SK-N-SH (cell line): ENCODE data around the gene WDR7. TPM values are rescaled to one million over a fixed set of nuclear protein-coding genes. Genes with fewer than 3 reads are reported as not detected.

Source experiments
- CTCF ChIA-PET: fragments of 300-600, 350-600 bp; formaldehyde crosslinking; extraction: SDS; loops from one replicate; lab custom pipeline; 2021; lab: Yijun Ruan, JAX
- POLR2A ChIA-PET: fragments of 350-600 bp; sonication (Branson Sonifier 250); formaldehyde crosslinking; extraction: SDS; loops from one replicate; lab custom pipeline; 2020; ENCODE audit warnings: antibody characterized with exemption, inconsistent platforms; lab: Yijun Ruan, JAX
- DNase-seq: peaks from one replicate; pipeline ENCODE4 v3.0.0; 2012
- H2AFZ ChIP-seq: fragments of 200-600 bp; sonication (generic); 2 replicates; pipeline ENCODE4 v1.8.1; 2016; ENCODE audit warnings: antibody characterized with exemption, mild to moderate bottlenecking, low read depth
- H3F3A ChIP-seq: fragments of 200-600 bp; sonication (generic); replicated peaks from 2 replicates; pipeline ENCODE3; 2016; ENCODE audit warnings: antibody characterized with exemption, mild to moderate bottlenecking; ENCODE audit not compliant: insufficient read depth
- H3K27ac ChIP-seq, 2 experiments: fragments of 200-500 bp in 1 of 2; fragments of 200-600 bp in 1 of 2; sonication (Bioruptor generic) in 1 of 2; sonication (generic), shearing (Covaris generic) in 1 of 2; 2 replicates each; pipeline versions ENCODE4 v1.5.1 to v1.6.1; 2014 to 2016; ENCODE audit warnings: low read depth in 2 of 2, inconsistent platforms in 1 of 2, low read length in 1 of 2, mild to moderate bottlenecking in 1 of 2, mixed read lengths in 1 of 2
- H3K27me3 ChIP-seq: fragments of 200-600 bp; sonication (generic), shearing (Covaris generic); 2 replicates; pipeline ENCODE4 v1.6.1; 2016; ENCODE audit warnings: mixed run types; ENCODE audit not compliant: insufficient read depth
- H3K36me3 ChIP-seq, 2 experiments: fragments of 200-500 bp in 1 of 2; fragments of 200-600 bp in 1 of 2; sonication (Bioruptor generic) in 1 of 2; sonication (generic) in 1 of 2; replicated peaks in 1 of 2; 2 replicates each; pipeline versions ENCODE3 to v1.5.1; 2014 to 2016; ENCODE audit warnings: low read length in 1 of 2, mild to moderate bottlenecking in 1 of 2; ENCODE audit not compliant: insufficient read depth in 2 of 2, control insufficient read depth in 1 of 2
- H3K4me1 ChIP-seq, 2 experiments: fragments of 200-500 bp in 1 of 2; fragments of 200-600 bp in 1 of 2; sonication (Bioruptor generic) in 1 of 2; sonication (generic), shearing (Covaris generic) in 1 of 2; 2 replicates each; pipeline versions ENCODE4 v1.5.1 to v1.6.1; 2014 to 2016; ENCODE audit warnings: low read depth in 1 of 2, low read length in 1 of 2, mixed run types in 1 of 2; ENCODE audit not compliant: insufficient read depth in 2 of 2, control insufficient read depth in 1 of 2
- H3K4me2 ChIP-seq: fragments of 200-600 bp; sonication (generic), shearing (Covaris generic); 2 replicates; pipeline ENCODE4 v1.6.1; 2017; ENCODE audit warnings: mixed run types
- H3K4me3 ChIP-seq, 2 experiments: fragments of 200-500 bp in 1 of 2; fragments of 200-600 bp in 1 of 2; sonication (Bioruptor generic) in 1 of 2; sonication (generic), shearing (Covaris generic) in 1 of 2; 2 replicates each; pipeline versions ENCODE4 v1.5.1 to v1.8.1; 2014 to 2016; ENCODE audit warnings: low read depth in 2 of 2, inconsistent platforms in 1 of 2, low read length in 1 of 2, mild to moderate bottlenecking in 1 of 2, mixed read lengths in 1 of 2, moderate library complexity in 1 of 2
- H3K79me2 ChIP-seq: fragments of 200-600 bp; sonication (generic); 2 replicates; pipeline ENCODE4 v1.8.1; 2017; ENCODE audit warnings: mild to moderate bottlenecking; ENCODE audit not compliant: insufficient read depth
- H3K9ac ChIP-seq: fragments of 200-600 bp; sonication (generic); 2 replicates; pipeline ENCODE4 v1.6.1; 2017; ENCODE audit warnings: mixed run types
- H3K9me2 ChIP-seq: fragments of 200-600 bp; sonication (generic); 2 replicates; pipeline ENCODE4 v1.6.1; 2017; ENCODE audit warnings: mixed run types
- H3K9me3 ChIP-seq: fragments of 200-600 bp; sonication (generic); 2 replicates; pipeline ENCODE4 v1.6.1; 2017; ENCODE audit warnings: mixed run types, mild to moderate bottlenecking, moderate library complexity
- H4K20me1 ChIP-seq: fragments of 200-600 bp; sonication (generic); 2 replicates; pipeline ENCODE4 v1.6.1; 2017; ENCODE audit warnings: mild to moderate bottlenecking, mixed run types; ENCODE audit not compliant: insufficient read depth
- EP300 ChIP-seq, 2 experiments: IDR thresholded peaks; 2 replicates each; pipeline versions ENCODE4 v1.4.0 to v1.6.1; 2012; ENCODE audit warnings: borderline replicate concordance in 1 of 2, low read depth in 1 of 2, low read length in 1 of 2
- EZH2phosphoT487 ChIP-seq: fragments of 200-600 bp; sonication (generic); IDR thresholded peaks from 2 replicates; pipeline ENCODE4 v1.6.1; 2017; ENCODE audit warnings: low read depth, mixed run types, mild to moderate bottlenecking, antibody characterized with exemption, moderate library complexity, borderline replicate concordance
- FOSL2 ChIP-seq: IDR thresholded peaks from 2 replicates; pipeline ENCODE4 v1.4.0; 2012; ENCODE audit warnings: low read depth, mild to moderate bottlenecking, moderate library complexity, borderline replicate concordance
- FOXJ3 ChIP-seq: sonication (generic); formaldehyde crosslinking; IDR thresholded peaks from 2 replicates; pipeline ENCODE4 v1.5.1; 2020; ENCODE audit warnings: mild to moderate bottlenecking, missing genetic modification reagents
- IRF3 ChIP-seq: fragments of 150-350 bp; IDR thresholded peaks from 2 replicates; pipeline ENCODE4 v1.6.1; 2016; ENCODE audit warnings: mild to moderate bottlenecking, low read depth, low read length
- MXI1 ChIP-seq: IDR thresholded peaks from 2 replicates; pipeline ENCODE4 v1.6.1; 2012; ENCODE audit warnings: mild to moderate bottlenecking, low read depth, low read length, improper control_type of control experiment
- PBX3 ChIP-seq: IDR thresholded peaks from 2 replicates; pipeline ENCODE4; 2012
- POLR2AphosphoS5 ChIP-seq: IDR thresholded peaks from 2 replicates; pipeline ENCODE4 v1.6.1; 2012; ENCODE audit warnings: low read depth, low read length
- RAD21 ChIP-seq: IDR thresholded peaks from 2 replicates; pipeline ENCODE4 v1.6.1; 2012; ENCODE audit warnings: mild to moderate bottlenecking, low read length
- RCOR1 ChIP-seq: fragments of 150-350 bp; IDR thresholded peaks from 2 replicates; pipeline ENCODE4 v1.6.1; 2017; ENCODE audit warnings: antibody characterized with exemption, low read length
- REST ChIP-seq: IDR thresholded peaks from 2 replicates; pipeline ENCODE4 v1.6.1; 2012; ENCODE audit warnings: mild to moderate bottlenecking, low read depth, low read length, moderate library complexity
- TAF1 ChIP-seq: IDR thresholded peaks from 2 replicates; pipeline ENCODE4 v1.6.1; 2012; ENCODE audit warnings: low read depth, mild to moderate bottlenecking, low read length, moderate library complexity, borderline replicate concordance
- TEAD4 ChIP-seq: IDR thresholded peaks from 2 replicates; pipeline ENCODE4 v1.4.0; 2012; ENCODE audit warnings: mild to moderate bottlenecking, borderline replicate concordance; ENCODE audit not compliant: insufficient read depth
- USF2 ChIP-seq: fragments of 150-350 bp; IDR thresholded peaks from 2 replicates; pipeline ENCODE4 v1.6.1; 2017; ENCODE audit warnings: antibody characterized with exemption, low read length, low read depth, borderline replicate concordance
- ZBTB33 ChIP-seq: IDR thresholded peaks from 2 replicates; pipeline ENCODE4 v1.4.0; 2012; ENCODE audit warnings: low read depth, borderline replicate concordance
- WGBS: methylation state at CpG from one replicate; pipeline ENCODE4 v1.1.6; 2017; ENCODE audit warnings: low lambda C conversion rate; 5-methylcytosine and 5-hydroxymethylcytosine counted together
- polyA plus RNA-seq, 3 experiments: library from polyadenylated mRNA; depleted of rRNA; stranded (reverse); fragments of >200 nt; gene quantifications; 2 replicates each; pipeline ENCODE4 v1.2.3, GENCODE V29; 2012

Gene WDR7
- polyA plus RNA-seq, 1 of the 3 experiments (the other 2 are of a cell fraction): 4.1 TPM

GRCh38 chr18:56878711-56879110 is 227.6 kb downstream of the WDR7 start:
- no peak for DNase-seq
- Histone ChIP-seq H3K27me3 (no peaks in the 10 kb centered on the region), H3K9me3 (no peaks in the 10 kb centered on the region), H2AFZ (no peak overlapping the region), H3K36me3 (no peaks in the 10 kb centered on the region), H3K4me3 (no peak overlapping the region), H3K4me2 (no peak overlapping the region), H3K79me2 (no peaks in the 10 kb centered on the region), H3K27ac (no peak overlapping the region), H4K20me1 (no peaks in the 10 kb centered on the region), H3K4me1 (peaks cover 0 to 1% of the 10 kb centered on the region in 2 experiments; a peak in 1 of 4 replicates), H3F3A (no peaks in the 10 kb centered on the region), H3K9ac (no peak overlapping the region), H3K9me2 (no peaks in the 10 kb centered on the region)
- ChIA-PET CTCF (interaction anchor here (1.2 to 1.5 kb wide), 2 partner anchors 10 to 20 kb away, joined by 5 to 6 read pairs; no protein-coding TSS in a partner anchor), POLR2A (no interaction called here)
- TF ChIP-seq POLR2AphosphoS5 (no peak), TEAD4 (no peak), IRF3 (no peak), PBX3 (no peak), REST (no peak), RAD21 (no peak)
- 94% methylated on average over 4 of the region's 4 CpGs for WGBS

- CTCF ChIA-PET: interaction anchor here (1.3 kb wide), 1 partner anchor 25 kb away, joined by 3 read pairs; no protein-coding TSS in a partner anchor
- no peak overlapping the region for H2AFZ ChIP-seq
- no peaks in the 10 kb centered on the region for H3K79me2 ChIP-seq
- no peak overlapping the region for H3K27ac ChIP-seq
- no peaks in the 10 kb centered on the region for H3K9me3 ChIP-seq
- H3K9me2 ChIP-seq: no peaks in the 10 kb centered on the region
- POLR2A ChIA-PET: no interaction called here
- H3F3A ChIP-seq: no peaks in the 10 kb centered on the region
- no peak for DNase-seq
- H3K4me2 ChIP-seq: no peak overlapping the region
- TF ChIP-seq FOXJ3 (CRISPR knock-in tag) (no peak), TAF1 (no peak), FOSL2 (no peak), MXI1 (no peak), EP300 (IDR thresholded peaks at IDR 0.05; ENCODE audit: borderline replicate concordance in 1 of 2, low read depth in 1 of 2, low read length in 1 of 2) (no peak), EZH2phosphoT487 (no peak), USF2 (no peak), ZBTB33 (no peak), RCOR1 (no peak)
- H3K9ac ChIP-seq: no peak overlapping the region
- H3K27me3 ChIP-seq: no peaks in the 10 kb centered on the region
- H3K4me3 ChIP-seq: no peak overlapping the region
- no peaks in the 10 kb centered on the region for H3K36me3 ChIP-seq
- no peaks in the 10 kb centered on the region; a peak in 1 of 4 replicates for H3K4me1 ChIP-seq
- no peaks in the 10 kb centered on the region for H4K20me1 ChIP-seq
- 100% methylated on average over 1 of the region's 1 CpG for WGBS
Observed at GRCh38 chr18:56884511-56884910, 233.4 kb downstream of the WDR7 start.
